Keratinocyte (primary cell): ENCODE results near the gene SH3GL3.

Experiments
- CTCF ChIP-seq, 3 experiments: IDR thresholded peaks in 1 of 3; conservative IDR thresholded peaks in 1 of 3; optimal IDR thresholded peaks in 1 of 3; 2 replicates in 2 of 3; 3 replicates in 1 of 3; pipeline versions ENCODE3 to v1.5.1; 2011; ENCODE audit warnings: low read length in 3 of 3, mild to moderate bottlenecking in 3 of 3, moderate library complexity in 2 of 3, control low read depth in 1 of 3, inconsistent platforms in 1 of 3; ENCODE audit not compliant: insufficient read depth in 2 of 3; ENCODE audit errors: extremely low read depth in 1 of 3
- EZH2 ChIP-seq: IDR thresholded peaks from one replicate; pipeline ENCODE4 v1.6.1; 2012; ENCODE audit warnings: inconsistent platforms, mild to moderate bottlenecking, low read length, moderate library complexity

- TF ChIP-seq CTCF (optimal IDR thresholded peaks at IDR 0.05 in 1 of 3, IDR thresholded peaks at IDR 0.05 in 1 of 3, conservative IDR thresholded peaks at IDR 0.05 in 1 of 3; ENCODE audit: extremely low read depth in 1 of 3, insufficient read depth in 2 of 3, low read length in 3 of 3), result no peak
- TF ChIP-seq EZH2, result no peak
Measured at GRCh38 chr15:83569341-83569740, 122.2 kb downstream of the SH3GL3 start.
